H7 (cell line): ENCODE results near the gene AGAP6. TPM values are rescaled to one million over a fixed set of nuclear protein-coding genes. Genes with fewer than 3 reads are reported as not detected.
"Not testable (repeated sequence)": the region's sequence is repeated elsewhere in the genome, so short reads cannot be mapped to it uniquely, and the experiment has no call there.

ENCODE experiments used
- DNase-seq: peaks from one replicate; pipeline ENCODE4 v3.0.0; 2012
- H3K27me3 ChIP-seq: 2 replicates; pipeline ENCODE4 v1.6.0; 2011; ENCODE audit warnings: mild to moderate bottlenecking, low read length; ENCODE audit not compliant: control insufficient read depth, insufficient read depth
- H3K36me3 ChIP-seq: replicated peaks from 2 replicates; pipeline ENCODE4 v1.5.1; 2011; ENCODE audit warnings: low read length; ENCODE audit not compliant: control insufficient read depth, insufficient read depth
- H3K4me3 ChIP-seq: 2 replicates; pipeline ENCODE4 v1.5.1; 2011; ENCODE audit warnings: low read depth, mild to moderate bottlenecking, control low read depth, low read length, moderate library complexity; ENCODE audit not compliant: insufficient read depth
- total RNA-seq: library from RNA; depleted of rRNA; stranded (reverse); fragments of >200 nt; shearing (Covaris generic); gene quantifications from 2 replicates; pipeline ENCODE4 v1.2.3, GENCODE V29; 2014; rRNA removed

The AGAP6 gene
- total RNA-seq, 1 experiment from 2014 or later, result 7.0 TPM

GRCh38 chr10:50051995-50052660, 63.9 kb downstream of the AGAP6 start:
- not testable (repeated sequence) for DNase-seq, H3K36me3 ChIP-seq, H3K4me3 ChIP-seq, H3K27me3 ChIP-seq

GRCh38 chr10:50052778-50053376, 64.7 kb downstream of the AGAP6 start:
- H3K27me3 ChIP-seq, DNase-seq, H3K4me3 ChIP-seq, H3K36me3 ChIP-seq: not testable (repeated sequence)

- H3K36me3 ChIP-seq, H3K27me3 ChIP-seq, DNase-seq, H3K4me3 ChIP-seq: not testable (repeated sequence)
Observed at GRCh38 chr10:50055494-50056292, 67.5 kb downstream of the AGAP6 start.

- H3K36me3 ChIP-seq, DNase-seq: not testable (repeated sequence)
Observed at GRCh38 chr10:50056654-50057053, 68.4 kb downstream of the AGAP6 start.

GRCh38 chr10:50058727-50059126, 70.5 kb downstream of the AGAP6 start:
- H3K27me3 ChIP-seq, H3K4me3 ChIP-seq, DNase-seq, H3K36me3 ChIP-seq: not testable (repeated sequence)

More at GRCh38 chr10:50056654-50057053, 68.4 kb downstream of the AGAP6 start:
- not testable (repeated sequence) for H3K4me3 ChIP-seq, H3K27me3 ChIP-seq

- DNase-seq, H3K36me3 ChIP-seq, H3K4me3 ChIP-seq, H3K27me3 ChIP-seq: not testable (repeated sequence)
Observed at GRCh38 chr10:50059946-50060345, 71.7 kb downstream of the AGAP6 start.

Other genes starting within 250 kb of the AGAP6 start
- 26.3 and 31.9 TPM in 2 replicates for gene OGDHL, start 226.1 kb upstream of the AGAP6 start, total RNA-seq
- 32.1 and 38.7 TPM in 2 replicates for gene PARG, start 46.4 kb upstream of the AGAP6 start, total RNA-seq
- gene TIMM23B, start 46.4 kb upstream of the AGAP6 start, total RNA-seq, result 7.8 and 10.9 TPM in 2 replicates
- 16.9 and 19.4 TPM in 2 replicates for gene WASHC2A, start 79.5 kb downstream of the AGAP6 start, total RNA-seq